CD4-positive, CD25-positive, alpha-beta regulatory T cell (primary cell): ENCODE data around the gene RAB6A. TPM values are rescaled to one million over a fixed set of nuclear protein-coding genes. Genes with fewer than 3 reads are reported as not detected.
A peak's percentile ranks its signal among the peaks of the same experiment; 100 is the strongest.

ENCODE experiments used
- ATAC-seq, 2 donors: fragments of 150-1000 bp; cut with Tn5 transposase; one replicate each; pipeline ENCODE4 v1.10.0; 2021; ENCODE audit warnings: low read depth in 2 of 2, moderate number of reproducible peaks in 2 of 2, moderate library complexity in 1 of 2
- DNase-seq, 3 donors: peaks; one replicate each; pipeline versions ENCODE4 v3.0.0 to v3.0.0-alpha.2; 2012 to 2022; ENCODE audit warnings: mixed read lengths in 1 of 3
- H3K27ac ChIP-seq: one replicate; pipeline ENCODE4 v1.7.0; 2013; ENCODE audit warnings: mild to moderate bottlenecking, low read length; ENCODE audit not compliant: insufficient read depth, poor library complexity, severe bottlenecking
- H3K27me3 ChIP-seq: one replicate; pipeline ENCODE4 v1.7.0; 2013; ENCODE audit warnings: low read length; ENCODE audit not compliant: control insufficient read depth, insufficient read depth
- H3K36me3 ChIP-seq: one replicate; pipeline ENCODE4 v1.7.0; 2013; ENCODE audit warnings: mild to moderate bottlenecking, low read length, moderate library complexity; ENCODE audit not compliant: control insufficient read depth, insufficient read depth
- H3K4me1 ChIP-seq: 2 replicates; pipeline ENCODE4 v1.7.0; 2013; ENCODE audit warnings: mild to moderate bottlenecking, low read length; ENCODE audit not compliant: insufficient read depth, control insufficient read depth, poor library complexity, severe bottlenecking
- H3K4me3 ChIP-seq: one replicate; pipeline ENCODE4 v1.7.0; 2013; ENCODE audit warnings: low read depth, mild to moderate bottlenecking, low read length, moderate library complexity
- H3K9me3 ChIP-seq, 2 experiments: 1 replicate in 1 of 2; 2 replicates in 1 of 2; pipeline ENCODE4 v1.7.0; 2013; ENCODE audit warnings: low read length in 2 of 2, mild to moderate bottlenecking in 1 of 2, moderate library complexity in 1 of 2; ENCODE audit not compliant: control insufficient read depth in 2 of 2
- H3K27ac Mint-ChIP-seq, 3 donors: one replicate each; pipeline ENCODE4 v1.8.0; 2020 to 2022; ENCODE audit warnings: mild to moderate bottlenecking in 3 of 3, mixed read lengths in 3 of 3, moderate library complexity in 2 of 3
- H3K27me3 Mint-ChIP-seq: one replicate; pipeline ENCODE4 v1.8.0; 2022; ENCODE audit warnings: mild to moderate bottlenecking, mixed read lengths
- H3K36me3 Mint-ChIP-seq: one replicate; pipeline ENCODE4 v1.8.0; 2020; ENCODE audit warnings: mixed read lengths
- H3K4me1 Mint-ChIP-seq, 4 donors: one replicate each; pipeline ENCODE4 v1.8.0; 2020 to 2022; ENCODE audit warnings: mixed read lengths in 4 of 4, mild to moderate bottlenecking in 1 of 4
- H3K4me3 Mint-ChIP-seq, 4 donors: one replicate each; pipeline ENCODE4 v1.8.0; 2020 to 2022; ENCODE audit warnings: mild to moderate bottlenecking in 4 of 4, mixed read lengths in 4 of 4, moderate library complexity in 3 of 4
- H3K9me3 Mint-ChIP-seq, 7 donors: one replicate each; pipeline ENCODE4 v1.8.0; 2020 to 2022; ENCODE audit warnings: mixed read lengths in 7 of 7, mild to moderate bottlenecking in 3 of 7, moderate library complexity in 2 of 7
- polyA plus RNA-seq, 4 donors: library from polyadenylated mRNA; unstranded; fragments of 300-500 nt; fragmentation: Illumina TruSeq; gene quantifications; one replicate each; pipeline ENCODE4 v1.2.3, GENCODE V29; 2021
- total RNA-seq: library from RNA; stranded (reverse); gene quantifications from one replicate; pipeline ENCODE4 v1.2.3, GENCODE V29; 2022

Gene RAB6A
- total and polyA plus RNA-seq, 5 donors from 2014 or later, result 79.0 to 124 (median 119) TPM

- Mint-ChIP-seq H3K36me3 (peaks cover 23% of the 10 kb centered on the region), H3K27ac (no peak overlapping the region), H3K4me3 (no peak overlapping the region), H3K27me3 (no peaks in the 10 kb centered on the region), H3K9me3 (no peaks in the 10 kb centered on the region), H3K4me1 (peaks cover 0 to 14% (median 10%) of the 10 kb centered on the region in 4 donors)
- DNase-seq (no peak), ATAC-seq (no peak)
- H3K4me3 ChIP-seq, result no peak overlapping the region
- no peaks in the 10 kb centered on the region for H3K9me3 ChIP-seq
- no peak overlapping the region for H3K27ac ChIP-seq
- H3K27me3 ChIP-seq, result no peaks in the 10 kb centered on the region
- peaks cover 3% of the 10 kb centered on the region for H3K36me3 ChIP-seq
- H3K4me1 ChIP-seq, result peaks cover 1% of the 10 kb centered on the region
Observed at GRCh38 chr11:73652856-73653559, 107.9 kb downstream of the RAB6A start.

GRCh38 chr11:73652046-73652730 lies 108.7 kb downstream of the RAB6A start:
- DNase-seq, result no peak
- H3K36me3 ChIP-seq, result peaks cover 3% of the 10 kb centered on the region
- Mint-ChIP-seq H3K36me3 (peaks cover 23% of the 10 kb centered on the region), H3K4me3 (peak overlapping the region in 1 of 4 donors; percentile 24), H3K9me3 (no peaks in the 10 kb centered on the region), H3K27me3 (no peaks in the 10 kb centered on the region), H3K4me1 (peaks cover 0 to 22% (median 13%) of the 10 kb centered on the region in 4 donors), H3K27ac (no peak overlapping the region)
- no peak overlapping the region for H3K4me3 ChIP-seq
- H3K27me3 ChIP-seq, result no peaks in the 10 kb centered on the region
- peaks cover 9% of the 10 kb centered on the region for H3K4me1 ChIP-seq
- ATAC-seq, result no peak
- H3K9me3 ChIP-seq, result no peaks in the 10 kb centered on the region
- no peak overlapping the region for H3K27ac ChIP-seq

GRCh38 chr11:73651661-73652045 lies 109.2 kb downstream of the RAB6A start:
- no peak for DNase-seq
- Mint-ChIP-seq H3K4me1 (peaks cover 0 to 28% (median 17%) of the 10 kb centered on the region in 4 donors), H3K36me3 (peaks cover 23% of the 10 kb centered on the region), H3K4me3 (peak overlapping the region in 1 of 4 donors; percentile 24), H3K27me3 (no peaks in the 10 kb centered on the region), H3K9me3 (no peaks in the 10 kb centered on the region), H3K27ac (no peak overlapping the region)
- no peaks in the 10 kb centered on the region for H3K9me3 ChIP-seq
- no peak for ATAC-seq
- H3K27ac ChIP-seq, result no peak overlapping the region
- H3K4me1 ChIP-seq, result peaks cover 14% of the 10 kb centered on the region
- peaks cover 3% of the 10 kb centered on the region for H3K36me3 ChIP-seq
- no peak overlapping the region for H3K4me3 ChIP-seq
- no peaks in the 10 kb centered on the region for H3K27me3 ChIP-seq

- no peaks in the 10 kb centered on the region for H3K9me3 Mint-ChIP-seq
- no peak overlapping the region for H3K27ac Mint-ChIP-seq
- no peak overlapping the region for H3K27ac ChIP-seq
- peaks cover 3% of the 10 kb centered on the region for H3K36me3 ChIP-seq
- ATAC-seq, result no peak
- H3K4me3 Mint-ChIP-seq, result no peak overlapping the region
- peaks cover 23% of the 10 kb centered on the region for H3K36me3 Mint-ChIP-seq
- H3K4me1 ChIP-seq, result peaks cover 14% of the 10 kb centered on the region
- H3K27me3 ChIP-seq, result no peaks in the 10 kb centered on the region
- no peak overlapping the region for H3K4me3 ChIP-seq
- DNase-seq, result no peak
- H3K27me3 Mint-ChIP-seq, result no peaks in the 10 kb centered on the region
- H3K9me3 ChIP-seq, result no peaks in the 10 kb centered on the region
- H3K4me1 Mint-ChIP-seq, result peaks cover 0 to 28% (median 16%) of the 10 kb centered on the region in 4 donors
Observed at GRCh38 chr11:73651252-73651651, 109.6 kb downstream of the RAB6A start.

- Histone ChIP-seq H3K27ac (no peak overlapping the region), H3K4me1 (peaks cover 14% of the 10 kb centered on the region), H3K4me3 (no peak overlapping the region), H3K9me3 (no peaks in the 10 kb centered on the region), H3K36me3 (peaks cover 3% of the 10 kb centered on the region), H3K27me3 (no peaks in the 10 kb centered on the region)
- no peak overlapping the region for H3K4me3 Mint-ChIP-seq
- DNase-seq (no peak), ATAC-seq (no peak)
- no peaks in the 10 kb centered on the region for H3K27me3 Mint-ChIP-seq
- H3K27ac Mint-ChIP-seq, result no peak overlapping the region
- H3K9me3 Mint-ChIP-seq, result no peaks in the 10 kb centered on the region
- H3K36me3 Mint-ChIP-seq, result peaks cover 23% of the 10 kb centered on the region
- peaks cover 0 to 32% (median 16%) of the 10 kb centered on the region in 4 donors for H3K4me1 Mint-ChIP-seq
Observed at GRCh38 chr11:73650400-73650799, 110.5 kb downstream of the RAB6A start.

GRCh38 chr11:73649206-73649605 lies 111.7 kb downstream of the RAB6A start:
- Histone ChIP-seq H3K4me1 (peaks cover 14% of the 10 kb centered on the region), H3K27me3 (no peaks in the 10 kb centered on the region), H3K4me3 (no peak overlapping the region), H3K36me3 (peaks cover 3% of the 10 kb centered on the region), H3K27ac (no peak overlapping the region), H3K9me3 (no peaks in the 10 kb centered on the region)
- Mint-ChIP-seq H3K27ac (peak overlapping the region in 2 of 3 donors; percentile 72 to 88), H3K27me3 (no peaks in the 10 kb centered on the region), H3K4me3 (peak overlapping the region in 3 of 4 donors; percentile 50 to 76 (median 60)), H3K4me1 (peaks cover 0 to 34% (median 16%) of the 10 kb centered on the region in 4 donors), H3K36me3 (peaks cover 23% of the 10 kb centered on the region), H3K9me3 (no peaks in the 10 kb centered on the region)
- DNase-seq (no peak), ATAC-seq (no peak)

- peaks cover 0 to 34% (median 16%) of the 10 kb centered on the region in 4 donors for H3K4me1 Mint-ChIP-seq
- Histone ChIP-seq H3K36me3 (peaks cover 3% of the 10 kb centered on the region), H3K9me3 (no peaks in the 10 kb centered on the region), H3K4me3 (no peak overlapping the region), H3K27me3 (no peaks in the 10 kb centered on the region), H3K4me1 (peaks cover 14% of the 10 kb centered on the region), H3K27ac (no peak overlapping the region)
- DNase-seq (no peak), ATAC-seq (no peak)
- H3K27ac Mint-ChIP-seq, result peak overlapping the region in 2 of 3 donors; percentile 91 to 97
- H3K9me3 Mint-ChIP-seq, result no peaks in the 10 kb centered on the region
- no peaks in the 10 kb centered on the region for H3K27me3 Mint-ChIP-seq
- peaks cover 18% of the 10 kb centered on the region for H3K36me3 Mint-ChIP-seq
- peak overlapping the region; percentile 19 to 92 (median 83) for H3K4me3 Mint-ChIP-seq
Observed at GRCh38 chr11:73648571-73649046, 112.3 kb downstream of the RAB6A start.
